Caco-2 (cell line): ENCODE data around the gene BAIAP2L2. TPM values are rescaled to one million over a fixed set of nuclear protein-coding genes. Genes with fewer than 3 reads are reported as not detected.

Experiments
- BruUV-seq: library from RNA; stranded (reverse); fragments of 400-500 nt; replicated peaks from 2 replicates; lab custom pipeline; 2021; lab: Mats Ljungman, UMichigan
- CTCF ChIA-PET: fragments of 300-600 bp; sonication (Branson Sonifier 250); formaldehyde crosslinking; loops from one replicate; lab custom pipeline; 2022; ENCODE audit warnings: antibody characterized with exemption; lab: Charles Lee
- POLR2A ChIA-PET: fragments of 300-600 bp; sonication (Branson Sonifier 250); formaldehyde crosslinking; loops from one replicate; lab custom pipeline; 2022; ENCODE audit warnings: antibody characterized with exemption; lab: Charles Lee
- DNase-seq, 2 experiments: peaks; one replicate each; pipeline versions ENCODE4 v3.0.0 to v3.0.0-alpha.2; 2020 to 2022
- H3K27me3 ChIP-seq: replicated peaks from 2 replicates; pipeline ENCODE4 v1.6.0; 2011; ENCODE audit warnings: low read length; ENCODE audit not compliant: control insufficient read depth, insufficient read depth
- H3K36me3 ChIP-seq: 2 replicates; pipeline ENCODE4 v1.5.1; 2011; ENCODE audit warnings: low read length; ENCODE audit not compliant: control insufficient read depth, insufficient read depth
- H3K4me1 ChIP-seq: fragments of 250-450 bp; sonication (Bioruptor Pico); 2 replicates; pipeline ENCODE4 v1.5.1; 2020; ENCODE audit warnings: mild to moderate bottlenecking
- H3K4me3 ChIP-seq: 2 replicates; pipeline ENCODE4 v1.5.1; 2011; ENCODE audit warnings: low read depth, mild to moderate bottlenecking, control low read depth, low read length
- H3K9me3 ChIP-seq: fragments of 250-450 bp; sonication (Bioruptor Pico); 2 replicates; pipeline ENCODE4 v1.5.1; 2020; ENCODE audit warnings: mild to moderate bottlenecking, moderate library complexity
- H3K27ac Mint-ChIP-seq: one replicate; pipeline ENCODE4 v1.8.0; 2022; ENCODE audit warnings: mixed read lengths; ENCODE audit not compliant: unreplicated experiment
- H3K27me3 Mint-ChIP-seq: one replicate; pipeline ENCODE4 v1.8.0; 2022; ENCODE audit warnings: mixed read lengths; ENCODE audit not compliant: insufficient read depth, unreplicated experiment
- H3K36me3 Mint-ChIP-seq: one replicate; pipeline ENCODE4 v1.8.0; 2022; ENCODE audit warnings: mild to moderate bottlenecking, mixed read lengths; ENCODE audit not compliant: insufficient read depth, unreplicated experiment
- H3K4me1 Mint-ChIP-seq: one replicate; pipeline ENCODE4 v1.8.0; 2022; ENCODE audit warnings: low read depth, mixed read lengths; ENCODE audit not compliant: unreplicated experiment
- H3K4me3 Mint-ChIP-seq: one replicate; pipeline ENCODE4 v1.8.0; 2022; ENCODE audit warnings: mild to moderate bottlenecking, moderate library complexity, mixed read lengths; ENCODE audit not compliant: unreplicated experiment
- H3K9me3 Mint-ChIP-seq: one replicate; pipeline ENCODE4 v1.8.0; 2022; ENCODE audit warnings: mixed read lengths; ENCODE audit not compliant: unreplicated experiment
- intact Hi-C: fragments of 100-400 bp; cut with micrococcal nuclease; formaldehyde crosslinking; loops from one replicate; pipeline ENCODE4 v1.10.0; 2022; ENCODE audit not compliant: unreplicated experiment
- total RNA-seq: library from RNA; stranded (reverse); gene quantifications from 2 replicates; pipeline ENCODE4 v1.2.3, GENCODE V29; 2022
- TF ChIP-seq, protein P1 (sequence below), 2 experiments: fragments of 200-600 bp in 1 of 2; IDR thresholded peaks; 1 replicate in 1 of 2; 2 replicates in 1 of 2; pipeline versions ENCODE4 v1.5.1 to v1.8.0; 2011 to 2022; ENCODE audit warnings: antibody characterized with exemption in 1 of 2, control low read depth in 1 of 2, inconsistent platforms in 1 of 2, low read depth in 1 of 2, low read length in 1 of 2, mild to moderate bottlenecking in 1 of 2, moderate library complexity in 1 of 2; ENCODE audit not compliant: insufficient read depth in 1 of 2, severe bottlenecking in 1 of 2, unreplicated experiment in 1 of 2

The BAIAP2L2 gene
- total RNA-seq, 1 experiment from 2014 or later, result 4.4 TPM

DNA sequence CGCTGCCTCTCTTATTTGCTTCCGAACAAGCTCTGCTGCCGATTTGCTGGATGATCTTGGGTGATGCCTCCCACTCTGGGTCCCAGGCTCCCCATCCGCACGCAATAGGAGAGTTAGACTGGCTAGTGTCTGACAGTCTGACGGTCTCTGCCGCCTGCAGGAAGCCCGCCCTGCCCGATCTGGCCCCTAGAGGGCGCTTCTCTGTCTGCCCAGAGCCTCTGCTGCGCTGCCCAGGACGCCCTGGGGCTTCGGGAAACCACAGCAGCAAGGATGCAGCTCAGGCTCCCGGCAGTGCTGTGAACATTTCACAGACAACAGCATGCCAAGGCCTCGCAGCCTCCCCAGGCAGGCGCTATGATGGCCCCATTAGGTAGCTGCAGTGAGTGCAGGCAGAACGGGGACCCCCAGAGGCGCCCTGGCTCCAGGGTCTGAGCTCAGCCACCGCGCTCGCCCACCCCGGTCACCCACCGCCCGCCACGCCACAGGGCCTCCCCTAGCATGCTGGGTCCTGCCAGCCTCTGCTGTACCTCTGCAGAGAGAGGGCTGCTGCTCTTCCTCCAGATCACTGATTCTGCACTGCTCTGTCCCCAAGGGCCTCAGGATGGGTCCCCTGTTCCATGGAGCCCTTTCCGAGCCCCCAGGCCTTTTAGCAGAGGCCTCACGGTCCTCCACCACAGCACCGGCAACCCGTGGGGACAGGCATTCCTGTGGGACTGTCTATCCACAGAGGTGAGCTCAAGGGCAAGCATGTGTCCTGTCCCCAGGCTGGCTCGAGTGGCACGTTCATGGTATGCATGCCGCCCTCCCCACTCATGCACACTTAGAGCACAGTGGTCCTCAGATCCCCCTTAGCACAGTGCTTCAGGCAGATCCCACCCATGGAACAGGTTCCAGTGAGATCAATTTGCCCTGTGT is 4.3 kb upstream of the BAIAP2L2 start:
- H3K9me3 ChIP-seq, result no peaks in the 10 kb centered on the region
- H3K4me3 ChIP-seq, result no peak overlapping the region
- no peaks in the 10 kb centered on the region for H3K27me3 ChIP-seq
- peaks cover 10% of the 10 kb centered on the region for H3K4me1 Mint-ChIP-seq
- DNase-seq, result peak; percentile 72 to 87
- no peak overlapping the region for H3K27ac Mint-ChIP-seq
- peaks cover 2% of the 10 kb centered on the region for H3K27me3 Mint-ChIP-seq
- ChIA-PET CTCF (interaction anchor here (0.9 to 1.0 kb wide), 2 partner anchors 87 to 93 kb away, joined by 4 read pairs; partner anchors contain the start of gene MAFF), POLR2A (interaction anchor here (1.0 kb wide), 1 partner anchor 67 kb away, joined by 3 read pairs; the partner anchor contains the start of gene PLA2G6)
- H3K4me1 ChIP-seq, result peaks cover 21% of the 10 kb centered on the region
- peaks cover 13% of the 10 kb centered on the region for H3K36me3 Mint-ChIP-seq
- no peaks in the 10 kb centered on the region for H3K36me3 ChIP-seq
- peaks cover 5% of the 10 kb centered on the region for H3K9me3 Mint-ChIP-seq
- intact Hi-C loops, result loop anchor here (10.0 kb wide), 2 partner anchors 70 to 100 kb away; partner anchors contain the start of gene PLA2G6
- no TSS peak for BruUV-seq
- H3K4me3 Mint-ChIP-seq, result no peak overlapping the region
- TF ChIP-seq, protein P1, sequence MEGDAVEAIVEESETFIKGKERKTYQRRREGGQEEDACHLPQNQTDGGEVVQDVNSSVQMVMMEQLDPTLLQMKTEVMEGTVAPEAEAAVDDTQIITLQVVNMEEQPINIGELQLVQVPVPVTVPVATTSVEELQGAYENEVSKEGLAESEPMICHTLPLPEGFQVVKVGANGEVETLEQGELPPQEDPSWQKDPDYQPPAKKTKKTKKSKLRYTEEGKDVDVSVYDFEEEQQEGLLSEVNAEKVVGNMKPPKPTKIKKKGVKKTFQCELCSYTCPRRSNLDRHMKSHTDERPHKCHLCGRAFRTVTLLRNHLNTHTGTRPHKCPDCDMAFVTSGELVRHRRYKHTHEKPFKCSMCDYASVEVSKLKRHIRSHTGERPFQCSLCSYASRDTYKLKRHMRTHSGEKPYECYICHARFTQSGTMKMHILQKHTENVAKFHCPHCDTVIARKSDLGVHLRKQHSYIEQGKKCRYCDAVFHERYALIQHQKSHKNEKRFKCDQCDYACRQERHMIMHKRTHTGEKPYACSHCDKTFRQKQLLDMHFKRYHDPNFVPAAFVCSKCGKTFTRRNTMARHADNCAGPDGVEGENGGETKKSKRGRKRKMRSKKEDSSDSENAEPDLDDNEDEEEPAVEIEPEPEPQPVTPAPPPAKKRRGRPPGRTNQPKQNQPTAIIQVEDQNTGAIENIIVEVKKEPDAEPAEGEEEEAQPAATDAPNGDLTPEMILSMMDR (IDR thresholded peaks at IDR 0.05; ENCODE audit: insufficient read depth in 1 of 2, low read depth in 1 of 2, low read length in 1 of 2, severe bottlenecking in 1 of 2, unreplicated experiment in 1 of 2), result peak; percentile 85 to 86

DNA sequence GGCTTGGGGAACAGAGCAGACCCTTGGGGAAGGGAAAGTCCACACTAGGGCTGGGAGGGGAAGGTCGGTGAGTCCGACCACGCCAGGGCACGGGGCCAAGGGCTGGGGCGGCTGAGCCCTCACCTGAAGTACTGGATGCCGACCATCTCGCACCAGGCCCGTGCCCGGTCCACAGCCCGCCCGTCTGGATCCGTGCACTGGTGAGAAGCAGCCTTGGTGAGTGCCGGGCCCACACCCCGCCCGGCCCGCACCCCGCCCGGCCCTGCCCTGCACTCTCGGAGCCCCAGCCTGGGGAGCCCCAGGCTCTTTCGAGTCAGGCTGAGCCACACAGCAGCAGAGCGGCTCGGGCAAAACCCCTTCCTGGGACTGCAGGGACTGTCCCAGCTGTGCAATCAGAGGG is 1.9 kb upstream of the BAIAP2L2 start:
- intact Hi-C loops, result loop anchor here (10.0 kb wide), 2 partner anchors 72 to 102 kb away; partner anchors contain the start of gene PLA2G6
- CTCF ChIA-PET, result interaction anchor here (0.6 kb wide), 1 partner anchor 522 kb away, joined by 4 read pairs; no protein-coding TSS in a partner anchor

More for the DNA sequence above, 1.9 kb upstream of the BAIAP2L2 start:
- Histone ChIP-seq H3K4me3 (no peak overlapping the region), H3K27me3 (no peaks in the 10 kb centered on the region), H3K9me3 (no peaks in the 10 kb centered on the region), H3K4me1 (peaks cover 33% of the 10 kb centered on the region), H3K36me3 (peaks cover under 1% of the 10 kb centered on the region; the same call in 1 of the 2 replicates)
- H3K36me3 Mint-ChIP-seq, result peaks cover 33% of the 10 kb centered on the region
- BruUV-seq, result no TSS peak
- TF ChIP-seq, protein P1 (IDR thresholded peaks at IDR 0.05; ENCODE audit: insufficient read depth in 1 of 2, low read depth in 1 of 2, low read length in 1 of 2, severe bottlenecking in 1 of 2, unreplicated experiment in 1 of 2), result no peak
- peaks cover 22% of the 10 kb centered on the region for H3K4me1 Mint-ChIP-seq
- H3K9me3 Mint-ChIP-seq, result peaks cover 9% of the 10 kb centered on the region
- peak overlapping the region; percentile 67 for H3K27ac Mint-ChIP-seq
- peaks cover 3% of the 10 kb centered on the region for H3K27me3 Mint-ChIP-seq
- H3K4me3 Mint-ChIP-seq, result no peak overlapping the region
- no peak for DNase-seq
- POLR2A ChIA-PET, result interaction anchor here (0.5 kb wide), 1 partner anchor 493 kb away, joined by 3 read pairs; no protein-coding TSS in a partner anchor
